Kasumi-1 (cell line): Measurements from ENCODE around the gene PCIF1.
"Not testable (repeated sequence)": the region's sequence is repeated elsewhere in the genome, so short reads cannot be mapped to it uniquely, and the experiment has no call there.

Experiments
- DNase-seq, 2 experiments: peaks; one replicate each; lab custom pipeline; 2025; lab: John Stamatoyannopoulos, UW

The PCIF1 gene

DNA sequence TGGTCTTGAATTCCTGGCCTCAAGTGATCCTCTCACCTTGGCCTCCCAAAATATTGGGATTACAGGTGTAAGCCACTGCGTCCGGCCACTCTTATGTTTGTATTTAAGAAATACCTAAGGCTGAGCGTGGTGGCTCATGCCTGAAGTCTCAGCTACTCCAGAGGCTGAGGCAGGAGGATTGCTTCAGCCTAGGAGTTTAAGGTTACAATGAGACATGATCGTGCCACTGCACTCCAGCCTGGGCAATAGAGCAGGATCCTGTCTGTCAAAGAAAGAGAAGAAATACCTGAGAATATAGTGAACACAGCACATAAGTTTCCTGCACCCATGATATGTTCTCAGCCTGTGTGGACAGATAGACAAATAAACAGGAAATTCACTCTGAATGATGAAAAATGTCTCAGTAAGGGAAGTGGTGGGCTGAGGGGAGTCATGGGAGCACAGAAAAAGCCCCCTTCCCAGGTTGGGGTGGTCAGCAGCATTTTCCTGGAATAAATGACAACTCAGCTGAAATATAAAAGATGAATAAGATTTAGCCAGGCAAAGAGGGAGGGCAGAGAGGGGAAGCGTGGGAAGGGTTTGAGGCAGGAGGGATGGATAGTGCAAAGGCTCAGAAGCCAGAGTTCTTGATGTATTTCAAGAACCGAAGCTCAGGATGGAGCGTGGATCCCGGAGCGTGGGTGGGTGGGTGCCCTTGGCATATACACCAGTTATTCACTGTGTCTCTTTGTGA is 60.4 kb downstream of the PCIF1 start:
- no peak for DNase-seq

DNA sequence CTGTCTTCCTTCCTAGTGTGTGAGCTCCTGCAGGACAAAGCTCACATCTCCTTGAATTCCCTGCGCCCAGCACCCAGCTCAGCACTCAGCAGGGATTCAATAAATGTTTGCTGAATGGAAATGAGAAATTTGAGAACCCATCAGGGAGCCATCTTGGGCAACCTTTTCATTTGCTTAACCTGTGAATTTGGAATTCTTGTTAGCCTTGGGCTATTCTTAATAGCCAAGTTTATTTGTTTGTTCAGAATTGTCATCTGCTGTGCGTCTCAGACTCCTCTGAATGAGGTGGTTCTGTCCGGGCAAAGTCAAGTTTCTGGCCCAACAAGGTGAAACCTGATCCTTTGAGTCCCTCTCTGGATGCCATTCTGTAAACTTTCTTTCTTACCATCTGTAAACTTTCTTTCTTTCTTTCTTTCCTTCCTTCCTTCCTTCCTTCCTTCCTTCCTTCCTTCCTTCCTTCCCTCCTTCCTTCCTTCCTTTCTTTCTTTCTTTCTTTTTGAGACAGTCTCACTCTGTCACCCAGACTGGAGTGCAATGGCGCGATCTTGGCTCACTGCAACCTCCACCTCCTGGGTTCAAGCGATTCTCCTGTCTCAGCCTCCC is 61.1 kb downstream of the PCIF1 start:
- DNase-seq: not testable (repeated sequence)

- DNase-seq: no peak
Observed at GRCh38 chr20:45997187-45997586, 62.7 kb downstream of the PCIF1 start.
